ENCODE measurements around the gene TMEM158. TPM values are rescaled to one million over a fixed set of nuclear protein-coding genes. Genes with fewer than 3 reads are reported as not detected.
A peak's percentile ranks its signal among the peaks of the same experiment; 100 is the strongest.

TMEM158 gene
- total RNA-seq, 1 donor from 2014 or later: 5.7 TPM

- DNase-seq (ENCODE audit: low spot score): no peak
Observed at GRCh38 chr3:45234250-45234649, 8.2 kb upstream of the TMEM158 start.

GRCh38 chr3:45232521-45232920 is 6.4 kb upstream of the TMEM158 start:
- no peak for DNase-seq (ENCODE audit: low spot score)

DNA sequence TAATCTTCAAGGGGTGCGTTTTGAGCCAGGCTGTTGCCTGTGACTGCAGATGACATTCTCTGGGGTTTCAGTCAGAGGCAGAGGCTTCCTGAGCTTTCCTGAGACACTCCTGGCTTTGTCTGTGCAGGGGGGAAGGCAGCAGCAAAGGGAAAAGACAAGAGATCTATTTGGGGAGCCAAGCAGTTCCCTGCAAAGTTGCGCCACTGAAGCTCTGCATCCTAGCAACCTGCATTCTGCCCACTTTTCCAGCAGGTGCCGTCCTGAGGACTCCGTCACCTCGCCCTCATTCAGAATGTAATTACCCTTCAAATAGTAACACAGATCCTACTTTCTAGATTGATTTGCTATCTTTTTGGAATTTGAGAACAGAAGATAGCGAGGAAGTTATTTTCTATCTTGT is 1.9 kb upstream of the TMEM158 start:
- no peak for DNase-seq (ENCODE audit: low spot score)

- DNase-seq (ENCODE audit: low spot score): no peak
Observed at GRCh38 chr3:45227071-45227820, 1.2 kb upstream of the TMEM158 start.

DNA sequence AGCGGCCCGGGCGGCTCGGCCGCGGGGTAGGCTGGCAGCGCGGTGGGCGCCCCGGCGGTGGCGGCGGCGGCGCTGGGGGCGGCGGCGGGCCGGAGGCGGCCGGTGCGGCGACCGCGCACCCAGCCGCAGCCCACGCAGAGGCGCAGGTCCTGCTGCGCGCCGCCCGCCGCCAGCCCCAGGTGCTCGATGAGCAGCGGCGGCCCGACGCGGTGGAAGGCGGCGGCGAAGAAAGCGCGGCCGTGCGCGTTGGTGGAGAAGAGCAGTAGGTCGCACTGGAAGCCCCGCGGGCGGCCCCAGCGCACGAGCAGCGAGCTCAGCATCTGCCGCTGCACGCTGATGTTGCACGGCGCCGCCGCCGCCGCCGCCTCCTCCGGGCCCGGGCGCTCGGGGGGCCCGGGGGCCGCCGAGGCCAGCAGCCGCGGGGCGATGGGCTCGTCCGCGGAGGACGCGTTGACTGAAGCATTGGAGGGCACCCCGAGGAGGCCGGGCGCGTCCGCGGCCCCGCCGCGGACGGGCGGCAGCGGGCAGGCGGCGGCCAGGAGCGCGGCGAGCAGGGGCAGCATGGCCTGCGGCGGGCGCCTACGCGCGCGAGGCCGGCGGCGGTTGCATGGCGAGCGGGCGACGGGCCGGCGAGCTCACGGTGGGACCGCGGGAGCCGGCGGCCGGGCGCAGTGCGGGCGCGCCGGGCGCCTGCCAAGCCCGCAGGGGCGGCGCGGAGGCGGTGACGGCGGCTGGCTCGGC is 452 bp downstream of the TMEM158 start:
- no peak for DNase-seq (ENCODE audit: low spot score)

DNA sequence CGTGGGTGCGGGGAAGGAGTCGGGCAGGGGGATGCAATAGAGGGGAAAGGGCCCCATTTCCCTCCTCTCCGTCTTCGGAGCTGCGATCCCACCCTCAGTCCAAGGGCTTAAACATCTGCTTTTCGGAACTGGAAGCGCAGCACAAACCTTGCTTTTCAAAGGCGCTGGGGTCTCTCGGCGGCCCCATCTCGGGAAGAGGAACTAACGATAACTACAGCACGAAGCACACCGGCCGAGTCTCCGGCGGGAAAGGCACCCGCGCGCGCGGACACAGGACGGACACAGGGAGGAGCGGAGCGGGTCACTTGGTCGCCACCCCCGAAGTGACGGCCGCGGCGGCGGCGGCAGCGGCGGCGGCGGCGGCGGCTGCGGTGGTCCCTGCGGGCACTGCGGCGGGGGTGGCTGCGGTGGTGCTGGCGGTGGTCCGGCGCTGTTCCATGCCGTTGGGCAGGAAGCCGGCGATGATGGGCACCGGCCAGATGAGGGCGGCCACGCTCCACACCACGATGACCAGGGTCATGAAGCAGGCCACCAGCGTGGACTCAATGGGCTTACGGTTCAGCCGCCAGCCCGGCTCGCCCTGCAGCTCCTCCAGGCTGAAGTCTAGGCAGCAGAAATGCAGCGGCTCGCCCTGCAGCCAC is 1.1 kb downstream of the TMEM158 start:
- DNase-seq (ENCODE audit: low spot score): peak; percentile 92

DNA sequence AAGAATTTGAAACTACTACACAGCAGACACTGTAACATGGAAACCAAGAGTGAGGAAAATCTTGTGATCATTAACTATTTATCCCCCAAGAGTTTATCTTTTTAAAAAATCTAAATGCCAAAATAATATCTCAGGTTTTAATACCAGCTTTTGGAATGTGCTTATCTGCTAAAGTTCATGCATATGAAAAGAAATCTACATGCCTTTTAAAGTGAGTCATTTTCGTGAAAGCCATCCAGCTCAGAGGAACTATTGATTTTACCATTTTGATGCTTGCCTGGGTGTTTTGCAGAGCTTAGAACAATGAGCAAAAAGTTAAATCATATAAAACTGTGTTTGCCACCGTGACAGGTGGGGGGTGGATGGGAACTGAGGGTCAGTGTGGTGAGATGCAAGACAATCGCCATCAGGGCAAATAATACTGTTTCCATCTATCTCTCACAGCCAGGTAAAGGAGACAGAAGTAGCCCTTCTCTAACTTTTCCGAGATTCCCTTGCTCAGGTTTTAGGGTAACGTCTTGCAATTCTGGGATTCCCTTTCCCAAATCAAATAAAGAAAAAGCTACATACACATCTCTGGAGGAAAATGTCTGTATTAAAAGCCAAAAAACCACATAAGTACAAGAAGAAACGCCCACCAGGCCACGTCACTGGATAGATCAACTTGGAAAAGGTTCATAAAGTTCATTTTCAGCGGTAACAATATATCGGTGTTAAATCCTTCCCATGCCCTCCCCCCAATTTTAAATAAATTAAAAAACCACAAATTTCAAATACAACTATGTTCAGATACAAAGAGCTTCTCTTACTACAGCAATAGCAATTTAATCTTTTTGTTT is 2.0 kb downstream of the TMEM158 start:
- no peak for DNase-seq (ENCODE audit: low spot score)

DNA sequence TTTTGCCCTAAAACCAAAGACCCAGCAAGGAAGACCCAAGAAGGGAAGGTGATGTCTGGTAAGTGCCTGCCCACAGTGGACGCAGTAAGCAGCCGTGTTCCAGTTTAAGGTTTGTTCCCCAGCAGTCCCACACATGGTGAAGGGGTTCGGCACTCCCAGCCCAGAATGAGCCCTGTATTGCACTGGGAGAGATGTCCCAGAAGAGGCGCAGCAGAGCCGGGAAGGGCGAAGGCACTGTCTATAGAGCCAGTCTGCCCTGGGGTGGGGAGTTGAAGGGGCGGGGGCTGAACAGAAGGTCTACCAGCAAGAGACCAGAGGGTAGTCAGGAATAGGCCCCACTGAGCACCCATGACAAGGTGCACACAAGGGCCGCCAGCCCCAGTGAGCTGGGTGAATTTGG is 6.4 kb downstream of the TMEM158 start:
- DNase-seq (ENCODE audit: low spot score): no peak

GRCh38 chr3:45218578-45219390 is 7.3 kb downstream of the TMEM158 start:
- no peak for DNase-seq (ENCODE audit: low spot score)

DNA sequence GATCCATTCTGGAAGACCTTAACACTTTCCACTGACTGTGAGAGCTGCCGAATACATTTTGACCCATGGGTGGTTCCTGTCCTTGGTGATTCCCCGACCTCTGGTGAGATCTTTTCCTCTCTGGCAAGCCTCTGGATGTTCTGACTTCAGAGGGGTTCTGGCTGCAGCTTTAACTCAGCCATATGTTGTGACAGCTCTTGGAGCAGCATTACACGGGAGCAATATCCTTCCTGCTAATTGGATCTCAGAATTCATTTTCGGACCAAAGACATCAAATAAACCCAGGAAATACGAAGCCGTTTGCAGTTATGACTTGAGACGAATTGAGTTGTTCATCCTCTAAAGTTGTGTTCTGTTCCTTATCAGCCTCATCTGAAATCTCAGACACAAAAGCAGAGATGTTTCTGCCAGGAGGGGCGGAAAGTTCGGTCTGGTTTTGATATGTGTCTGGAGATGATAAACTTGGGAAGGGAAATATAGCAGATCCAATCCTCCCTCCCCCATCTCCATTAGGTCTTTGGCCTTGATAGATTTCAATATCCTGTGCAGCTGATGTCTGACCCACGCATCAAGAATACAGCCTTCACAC is 10.0 kb downstream of the TMEM158 start:
- no peak for DNase-seq (ENCODE audit: low spot score)

DNA sequence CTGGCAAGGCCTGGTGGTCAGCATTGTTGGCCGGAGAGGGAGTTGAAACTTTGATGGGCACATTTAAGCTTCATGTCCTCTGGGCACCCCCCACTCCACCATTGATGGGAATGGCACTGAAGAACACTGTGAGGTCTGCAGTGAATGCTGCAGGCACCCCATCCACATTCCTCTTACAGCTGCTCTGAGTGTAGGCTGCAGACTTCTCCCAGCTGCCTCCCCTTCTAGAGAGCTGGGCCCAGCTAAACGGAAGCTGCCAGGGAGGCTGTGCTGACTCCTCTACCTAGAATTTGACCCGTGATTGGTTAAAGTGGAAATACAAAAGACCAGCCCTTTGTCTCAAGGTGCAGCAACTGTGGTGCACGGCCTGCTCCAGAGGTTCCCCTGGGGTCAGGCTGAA is 10.6 kb downstream of the TMEM158 start:
- no peak for DNase-seq (ENCODE audit: low spot score)

DNA sequence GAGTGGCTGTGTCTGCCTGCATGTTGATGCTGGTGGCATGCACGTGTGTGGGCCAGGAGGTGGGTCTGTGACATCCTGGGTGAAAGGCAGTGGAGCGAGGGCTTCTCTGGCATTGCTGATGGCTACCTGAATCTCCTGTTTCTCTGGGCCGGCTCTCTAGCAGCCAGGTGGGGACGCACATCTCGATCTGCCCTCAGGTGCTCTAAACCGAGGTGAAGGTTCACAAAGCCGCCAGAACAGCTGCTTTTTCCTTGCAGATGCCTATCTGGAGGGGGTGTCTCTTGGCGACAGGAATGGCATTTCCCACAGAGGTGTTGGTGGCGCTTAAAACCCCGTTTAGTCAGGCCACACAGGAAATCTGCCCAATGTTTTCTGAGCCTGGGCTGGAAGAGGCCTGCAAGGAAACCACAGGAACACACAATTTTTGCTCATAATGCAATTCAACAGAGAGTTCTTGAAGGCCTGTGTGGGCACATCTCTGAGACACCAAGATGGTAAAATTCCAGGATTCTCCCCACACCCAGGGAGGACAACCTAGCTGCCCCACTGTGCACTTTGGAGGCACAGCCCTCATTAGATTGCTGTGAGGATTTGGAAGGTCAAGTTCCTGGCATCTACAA is 11.9 kb downstream of the TMEM158 start:
- no peak for DNase-seq (ENCODE audit: low spot score)

DNA sequence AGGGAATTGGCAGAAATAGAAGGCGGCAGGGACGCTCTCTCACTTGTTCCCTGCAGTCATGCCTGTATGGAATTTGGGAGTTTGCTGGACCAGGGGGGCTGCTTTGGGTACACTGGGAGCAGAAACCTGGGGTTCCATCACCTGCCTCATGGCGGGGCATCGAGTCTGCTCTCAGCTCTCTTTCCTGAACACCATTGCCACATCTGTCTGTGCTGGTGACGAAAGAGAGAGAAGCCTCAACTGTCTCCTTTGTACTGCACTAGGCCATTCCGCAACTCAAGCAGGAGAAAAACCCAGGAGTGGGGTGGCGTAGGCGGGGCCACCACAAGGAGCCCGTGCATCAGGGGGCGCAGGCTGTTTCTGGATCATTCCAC is 14.0 kb downstream of the TMEM158 start:
- DNase-seq (ENCODE audit: low spot score): no peak

- DNase-seq (ENCODE audit: low spot score): no peak
Observed at GRCh38 chr3:45211466-45212094, 14.5 kb downstream of the TMEM158 start.

- no peak for DNase-seq (ENCODE audit: low spot score)
Observed at GRCh38 chr3:45210308-45211041, 15.6 kb downstream of the TMEM158 start.

DNA sequence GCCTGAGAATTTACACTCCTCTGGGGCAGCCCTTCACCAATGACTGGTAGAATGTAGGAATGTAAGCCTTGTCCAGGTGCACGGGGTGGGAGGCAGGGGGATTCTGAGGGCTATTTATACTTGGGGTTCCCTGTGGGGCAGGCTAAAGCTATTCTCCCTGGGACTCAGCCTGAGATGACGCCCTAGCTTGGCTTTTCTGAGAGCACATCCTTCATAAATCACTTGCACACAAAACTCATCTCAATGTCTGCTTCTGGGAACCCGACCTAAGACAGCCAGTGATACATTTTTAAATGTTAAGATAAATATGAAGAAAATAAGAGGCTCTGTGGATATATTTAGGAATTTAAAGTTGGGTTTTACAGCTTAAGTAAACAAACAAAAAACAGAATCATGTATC is 16.6 kb downstream of the TMEM158 start:
- no peak for DNase-seq (ENCODE audit: low spot score)

- no peak for DNase-seq (ENCODE audit: low spot score)
Observed at GRCh38 chr3:45208586-45208985, 17.5 kb downstream of the TMEM158 start.

GRCh38 chr3:45207446-45207845 is 18.6 kb downstream of the TMEM158 start:
- no peak for DNase-seq (ENCODE audit: low spot score)

GRCh38 chr3:45205126-45205525 is 21.0 kb downstream of the TMEM158 start:
- no peak for DNase-seq (ENCODE audit: low spot score)
